ENCODE data around the gene EFL1.

DNA sequence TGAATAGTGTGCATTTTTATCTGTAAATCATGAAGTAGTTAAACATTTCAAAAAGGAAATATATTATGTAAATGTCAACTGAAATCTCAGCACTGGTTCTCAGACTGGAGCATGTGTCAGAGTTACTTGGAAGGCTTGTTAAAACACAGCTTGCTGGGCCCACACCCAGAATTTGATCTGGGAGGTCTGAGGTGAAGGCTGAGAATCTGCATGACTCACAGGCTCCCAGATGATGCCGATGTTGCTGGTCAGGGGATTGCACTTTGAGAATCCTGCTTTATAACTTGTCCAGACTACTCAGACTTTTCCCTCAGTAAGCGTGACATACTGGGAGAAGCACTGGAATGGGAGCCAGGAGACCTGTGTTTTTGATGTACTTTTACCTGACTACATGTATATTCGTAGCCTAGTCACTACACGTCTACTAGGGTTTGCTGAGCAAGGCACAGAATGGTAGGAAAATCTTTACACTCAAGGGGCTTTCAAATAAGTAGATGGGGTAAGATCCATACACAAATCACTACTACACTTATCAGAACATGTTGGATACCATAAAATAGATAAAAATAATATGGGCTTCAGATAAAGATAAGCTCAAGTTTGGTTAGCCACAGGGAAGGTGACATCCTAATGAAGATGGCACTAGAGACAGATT is 139.7 kb downstream of the EFL1 start:
- no peak for TF ChIP-seq POLR2A (IDR thresholded peaks at IDR 0.05; ENCODE audit: low read length)
- TF ChIP-seq GATA1 (IDR thresholded peaks at IDR 0.05; ENCODE audit: low read depth, low read length): no peak

All from erythroblast (primary cell).